Limb (tissue), 2 donors: ENCODE data around the gene CPNE6.

Source experiments
- DNase-seq, 2 donors: peaks; one replicate each; pipeline ENCODE4 v3.0.0-alpha.2; 2016; ENCODE audit errors: extremely low spot score in 2 of 2

CPNE6 gene

DNA sequence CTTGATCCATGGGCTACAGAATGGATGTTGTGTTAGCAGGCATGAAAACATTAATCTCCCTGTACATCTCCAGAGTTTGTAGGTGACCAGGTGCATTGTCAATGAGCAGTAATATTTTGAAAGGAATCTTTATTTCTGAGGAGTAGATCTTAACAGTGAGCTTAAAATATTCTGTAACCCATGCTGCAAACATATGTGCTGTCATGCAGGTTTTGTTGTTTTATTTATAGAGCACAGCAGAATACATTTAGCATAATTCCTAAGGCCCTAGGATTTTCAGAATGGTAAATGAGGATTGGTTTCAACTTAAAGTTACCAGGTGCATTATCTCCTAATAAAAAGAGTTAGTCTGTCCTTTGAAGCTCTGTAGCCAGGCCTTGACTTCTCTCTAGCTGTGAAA is 55.6 kb downstream of the CPNE6 start:
- no peak for DNase-seq

DNA sequence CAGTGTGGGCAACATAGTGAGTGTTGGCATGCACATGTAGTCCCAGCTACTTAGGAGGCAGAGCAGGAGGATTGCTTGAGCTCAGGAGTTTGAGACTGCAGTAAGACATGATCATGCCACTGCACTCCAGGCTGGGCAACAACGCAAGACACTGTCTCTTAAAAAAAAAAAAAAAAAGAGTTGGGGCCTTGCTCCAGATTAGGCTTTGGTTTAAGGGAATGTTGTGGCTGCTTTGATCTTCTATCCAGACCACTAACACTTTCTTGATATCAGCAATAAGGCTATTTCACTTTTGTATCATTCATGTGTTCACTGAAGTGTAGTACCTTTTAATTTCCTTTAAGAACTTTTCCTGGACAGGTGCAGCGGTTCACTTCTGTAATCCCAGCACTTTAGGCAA is 56.3 kb downstream of the CPNE6 start:
- no peak for DNase-seq
